Activated CD4-positive, alpha-beta T cell treated with anti-CD3 and anti-CD28 coated beads for 1 hour (primary cell): ENCODE data around the gene DNAH17.

Experiments used
- DNase-seq: peaks from one replicate; pipeline ENCODE4 v3.0.0-alpha.2; 2020

Gene DNAH17

DNA sequence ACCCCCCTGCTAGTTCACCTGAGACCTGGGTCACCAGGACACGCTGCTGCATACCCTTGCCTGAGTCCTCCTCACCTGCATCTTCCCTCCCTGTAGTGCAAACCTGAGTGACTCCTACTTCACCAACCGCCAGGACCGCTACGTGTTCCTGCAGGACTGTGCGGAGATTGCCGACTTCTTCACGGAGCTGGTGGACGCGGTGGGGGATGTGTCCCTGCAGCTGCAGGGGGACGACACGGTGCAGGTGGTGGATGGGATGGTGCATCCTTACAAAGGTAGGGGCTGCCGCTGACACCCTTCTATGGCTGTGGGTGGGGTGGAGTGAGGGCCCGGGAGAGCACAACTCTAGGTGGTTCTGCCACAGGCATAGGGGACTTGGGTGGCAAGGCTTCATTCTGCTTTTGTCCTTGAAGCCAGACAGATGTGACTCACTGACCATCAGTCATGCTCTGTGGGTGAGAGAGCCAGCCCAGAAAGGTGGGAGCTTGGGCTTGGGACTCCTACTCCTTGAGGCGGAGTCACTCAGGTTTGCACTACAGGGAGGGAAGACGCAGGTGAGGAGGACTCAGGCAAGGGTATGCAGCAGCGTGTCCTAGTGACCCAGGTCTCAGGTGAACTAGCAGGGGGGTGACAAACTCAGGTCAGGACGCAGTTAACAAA is 176.5 kb downstream of the DNAH17 start:
- no peak for DNase-seq

DNA sequence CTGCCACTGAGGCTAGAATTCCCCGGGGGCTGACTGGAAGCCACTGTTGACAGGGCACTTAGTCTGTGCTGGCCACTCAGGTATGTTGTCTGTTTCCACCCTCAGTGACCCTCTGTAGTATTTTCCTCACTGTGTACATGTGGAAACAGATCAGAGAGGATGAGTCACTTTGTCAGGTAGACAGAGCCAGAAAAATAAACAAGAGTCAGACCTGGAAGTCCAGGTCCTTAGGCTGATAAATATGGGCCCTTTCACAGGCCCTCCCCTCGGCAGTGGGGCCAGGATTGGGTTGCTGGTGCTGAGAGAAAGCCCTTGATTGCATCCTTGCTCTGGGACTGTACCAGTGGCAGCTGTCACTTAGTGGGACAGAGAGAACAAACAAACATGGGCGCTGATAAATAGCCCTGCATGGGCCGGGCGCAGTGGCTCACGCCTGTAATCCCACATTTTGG is 177.5 kb downstream of the DNAH17 start:
- DNase-seq = no peak

DNA sequence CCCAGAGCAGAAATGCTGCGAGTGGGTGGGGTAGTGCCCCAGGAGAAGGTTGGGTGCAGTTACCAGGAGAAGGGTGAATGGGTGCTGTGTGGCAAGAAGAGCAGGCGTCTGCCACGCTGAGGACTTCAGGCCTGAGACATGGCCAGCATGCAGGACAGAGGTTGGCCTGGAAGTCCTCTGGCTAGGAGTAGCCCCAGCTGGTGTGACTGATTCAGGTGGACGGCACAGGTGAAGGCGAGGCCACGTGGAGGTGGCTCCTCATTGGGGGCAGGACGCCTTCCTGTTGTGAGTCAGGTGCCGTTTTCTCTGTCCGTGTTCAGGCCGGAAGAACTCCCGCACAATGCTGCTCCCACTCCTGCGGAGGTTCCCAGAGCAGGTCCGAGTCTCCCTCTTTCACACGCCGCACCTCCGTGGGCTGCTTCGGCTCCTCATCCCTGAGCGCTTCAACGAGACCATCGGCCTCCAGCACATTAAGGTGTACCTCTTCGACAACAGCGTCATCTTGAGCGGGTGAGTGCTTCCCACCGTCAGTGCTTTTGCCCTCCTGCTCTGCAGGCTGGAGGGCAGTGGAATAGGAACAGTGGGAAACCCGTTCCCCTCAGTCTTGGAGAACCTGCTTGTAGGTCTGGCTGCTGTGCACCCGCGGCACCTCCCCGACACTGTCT is 178.0 kb downstream of the DNAH17 start:
- DNase-seq = no peak

DNA sequence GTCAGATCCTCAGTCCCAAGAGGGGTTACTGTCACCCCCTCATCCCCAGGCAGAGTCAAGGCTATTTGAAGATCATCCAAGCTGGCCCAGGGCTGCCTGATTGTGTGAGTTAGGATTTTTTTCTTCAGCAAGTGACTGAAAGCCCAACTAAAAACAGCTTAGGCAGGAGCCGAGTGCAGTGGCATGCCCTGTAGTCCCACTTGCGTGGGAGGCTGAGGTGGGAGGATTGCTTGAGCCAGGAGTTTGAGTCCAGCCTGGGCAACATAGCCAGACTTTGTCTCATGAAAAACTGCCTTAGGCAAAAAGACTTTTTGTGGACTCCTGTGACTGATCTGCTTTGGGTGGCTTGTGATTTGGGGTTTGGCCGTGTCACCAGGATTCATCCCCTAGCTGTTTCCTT is 178.8 kb downstream of the DNAH17 start:
- no peak for DNase-seq

DNA sequence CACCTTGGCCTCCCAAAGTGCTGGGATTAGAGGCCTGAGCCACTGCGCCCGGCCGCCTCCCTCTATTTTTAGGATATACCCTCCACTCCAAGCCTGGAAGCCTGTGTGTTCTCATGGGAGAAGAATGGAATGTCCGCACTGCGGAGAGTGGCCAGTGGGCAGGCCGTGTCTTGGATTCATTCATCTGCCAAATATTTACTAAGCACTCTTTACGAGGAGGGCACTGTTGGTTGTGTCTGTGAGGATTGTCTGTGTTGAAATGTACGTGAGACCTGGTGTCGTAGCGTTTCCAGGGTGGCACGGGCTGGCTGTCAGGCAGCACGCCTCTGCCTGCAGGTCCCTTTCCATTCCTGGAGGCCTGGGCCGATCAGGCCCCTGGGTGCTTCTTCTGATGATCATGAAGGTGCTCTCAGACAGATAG is 179.5 kb downstream of the DNAH17 start:
- no peak for DNase-seq

DNA sequence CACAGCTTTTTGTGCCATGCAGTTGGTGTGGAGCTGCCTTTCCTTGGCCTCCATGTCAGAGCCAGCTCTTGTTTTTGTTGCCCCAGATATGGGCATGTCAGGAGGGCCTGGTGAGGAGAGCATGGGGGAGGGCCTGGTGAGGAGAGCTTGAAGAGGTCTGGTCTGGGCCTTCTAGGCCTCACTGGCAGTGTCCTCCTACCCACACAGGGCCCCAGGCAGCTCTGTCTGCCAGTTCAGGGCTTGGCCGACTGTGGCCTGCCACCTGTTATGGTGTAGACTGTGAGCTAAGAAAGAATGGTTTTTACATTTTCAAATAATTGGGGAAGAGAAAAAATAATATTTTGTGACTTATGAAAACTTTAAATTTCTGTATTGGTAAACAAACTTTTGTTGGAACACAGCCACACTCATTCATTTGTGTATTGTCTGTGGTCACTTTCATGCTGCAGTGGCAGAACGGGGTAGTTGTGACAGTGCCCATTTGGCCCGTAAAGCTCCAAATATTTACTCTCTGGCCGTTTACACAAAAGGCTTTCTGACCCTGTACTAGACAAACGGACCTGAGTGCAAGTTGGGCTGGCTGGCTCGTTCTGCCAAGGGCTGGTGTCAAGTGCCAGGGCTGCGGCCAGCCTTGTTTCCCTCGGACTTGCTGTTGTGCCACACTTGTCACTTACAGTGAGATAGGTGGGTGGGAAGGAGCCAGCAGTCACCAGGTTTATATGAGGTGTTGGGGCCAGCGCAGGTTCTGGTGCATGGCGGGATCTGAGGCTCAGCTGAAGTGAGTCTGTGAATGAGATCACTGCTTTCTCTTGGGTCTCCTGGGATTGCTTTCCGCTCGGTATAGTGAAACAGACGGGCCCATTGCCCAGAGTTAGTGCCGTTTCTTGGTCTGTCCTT is 180.5 kb downstream of the DNAH17 start:
- DNase-seq = no peak

DNA sequence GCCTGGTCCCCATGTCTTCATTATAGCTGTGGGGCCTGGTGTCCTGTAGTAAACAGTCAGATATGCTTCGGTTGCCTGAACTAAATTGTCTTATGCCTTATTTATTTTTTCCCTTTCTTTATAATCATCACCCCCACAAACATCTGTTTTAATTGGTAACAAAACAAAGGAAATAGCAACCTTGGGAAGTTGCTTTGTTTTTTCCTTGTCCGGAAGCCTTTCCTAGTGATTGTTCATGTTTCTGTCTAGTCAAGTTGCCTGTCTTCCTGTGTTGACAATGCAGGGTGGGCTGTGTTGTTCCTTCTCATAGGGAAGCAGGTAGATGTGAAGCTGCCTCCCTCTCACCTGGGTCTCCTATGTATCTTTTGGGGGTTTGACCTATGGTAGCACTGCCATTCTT is 182.0 kb downstream of the DNAH17 start:
- DNase-seq = no peak

DNA sequence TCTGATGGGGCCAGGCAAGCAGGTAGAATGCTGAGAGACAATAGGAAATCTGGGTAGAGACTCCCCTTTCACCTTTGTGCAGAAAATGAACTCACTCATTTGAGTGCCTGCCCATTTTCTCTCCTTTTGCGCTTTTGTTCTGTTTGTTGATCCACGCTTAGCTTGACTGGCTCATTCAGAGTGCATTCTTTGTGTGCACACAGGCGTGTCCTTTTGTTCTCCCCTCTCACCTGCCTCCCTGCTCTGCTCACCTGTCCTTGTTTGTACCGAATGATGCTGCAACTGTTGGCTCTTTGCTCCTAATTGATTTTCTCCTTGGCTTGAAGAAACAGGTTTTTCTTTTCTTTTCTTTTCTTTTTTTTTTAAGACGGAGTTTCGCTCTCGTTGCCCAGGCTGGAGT is 183.0 kb downstream of the DNAH17 start:
- DNase-seq = no peak

DNA sequence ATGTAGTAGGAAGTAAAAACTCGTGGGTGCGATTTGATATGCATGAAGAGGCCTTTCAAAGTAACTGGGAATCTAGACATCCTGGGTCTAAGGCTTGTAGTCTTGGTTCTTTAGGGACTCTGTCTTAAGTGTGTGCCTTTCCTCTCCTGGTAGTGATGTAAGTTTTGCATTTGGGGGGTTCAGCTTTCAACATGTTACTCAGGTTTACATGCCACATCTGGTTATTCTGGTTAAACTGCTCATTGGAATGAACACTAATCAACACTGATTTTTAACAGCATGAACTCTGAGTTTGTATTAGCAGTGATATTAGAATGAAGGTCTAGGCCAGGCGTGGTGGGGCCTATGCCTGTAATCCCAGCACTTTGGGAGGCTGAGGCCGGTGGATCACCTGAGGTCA is 183.6 kb downstream of the DNAH17 start:
- DNase-seq = no peak

DNA sequence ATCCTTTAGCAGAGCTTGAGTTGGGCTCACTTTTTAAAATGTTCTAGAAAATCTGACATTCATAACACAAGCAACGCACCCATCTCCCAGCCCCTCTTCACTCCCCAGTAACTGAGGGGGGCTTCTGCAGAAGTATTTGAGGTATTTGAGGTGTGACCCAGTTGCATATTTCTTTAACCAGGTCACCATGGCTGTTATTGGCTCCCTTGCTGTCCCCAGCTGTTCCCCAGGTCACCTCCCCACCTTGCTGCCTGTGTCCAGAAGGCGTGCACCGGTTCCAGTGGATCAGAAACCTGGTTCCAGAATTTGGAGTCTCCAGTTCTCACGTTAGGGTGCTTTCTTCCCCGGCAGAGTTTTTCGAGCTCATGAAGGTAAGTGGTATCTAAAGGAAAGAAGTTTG is 184.9 kb downstream of the DNAH17 start:
- DNase-seq = no peak

DNA sequence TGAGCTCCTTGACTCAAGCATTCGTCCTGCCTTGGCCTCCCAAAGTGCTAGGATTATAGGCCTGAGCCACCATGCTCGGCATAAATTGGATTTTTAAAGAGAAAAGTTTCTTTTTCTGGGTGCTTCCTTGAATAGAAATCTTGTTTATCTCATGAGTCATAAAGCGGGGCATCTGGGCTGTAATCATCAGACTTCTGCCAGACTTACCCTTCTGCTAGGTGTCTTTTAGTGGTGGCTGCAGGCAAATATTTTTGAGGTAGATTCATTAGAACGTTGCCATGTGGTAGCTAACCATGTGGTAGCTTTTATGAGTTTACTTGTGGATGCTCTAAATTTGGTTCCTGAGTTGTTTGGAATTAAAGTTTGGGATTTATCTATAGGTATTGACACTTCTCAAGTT is 185.4 kb downstream of the DNAH17 start:
- DNase-seq = no peak

DNA sequence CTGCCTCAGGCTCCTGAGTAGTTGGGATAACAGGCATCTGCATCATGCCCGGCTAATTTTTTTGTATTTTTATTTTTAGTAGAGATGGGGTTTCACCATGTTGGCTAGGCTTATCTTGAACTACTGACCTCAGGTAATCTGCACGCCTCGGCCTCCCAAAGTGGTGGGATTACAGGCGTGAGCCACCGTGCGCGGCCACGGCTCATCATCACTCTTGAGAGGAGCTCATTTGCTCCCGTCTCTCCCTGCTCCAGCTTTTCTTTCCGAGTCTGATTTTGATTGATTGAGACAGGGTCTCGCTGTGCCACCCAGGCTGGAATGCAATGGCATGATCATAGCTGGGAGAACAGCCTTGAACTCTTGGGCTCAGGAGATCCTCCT is 186.2 kb downstream of the DNAH17 start:
- DNase-seq = no peak

DNA sequence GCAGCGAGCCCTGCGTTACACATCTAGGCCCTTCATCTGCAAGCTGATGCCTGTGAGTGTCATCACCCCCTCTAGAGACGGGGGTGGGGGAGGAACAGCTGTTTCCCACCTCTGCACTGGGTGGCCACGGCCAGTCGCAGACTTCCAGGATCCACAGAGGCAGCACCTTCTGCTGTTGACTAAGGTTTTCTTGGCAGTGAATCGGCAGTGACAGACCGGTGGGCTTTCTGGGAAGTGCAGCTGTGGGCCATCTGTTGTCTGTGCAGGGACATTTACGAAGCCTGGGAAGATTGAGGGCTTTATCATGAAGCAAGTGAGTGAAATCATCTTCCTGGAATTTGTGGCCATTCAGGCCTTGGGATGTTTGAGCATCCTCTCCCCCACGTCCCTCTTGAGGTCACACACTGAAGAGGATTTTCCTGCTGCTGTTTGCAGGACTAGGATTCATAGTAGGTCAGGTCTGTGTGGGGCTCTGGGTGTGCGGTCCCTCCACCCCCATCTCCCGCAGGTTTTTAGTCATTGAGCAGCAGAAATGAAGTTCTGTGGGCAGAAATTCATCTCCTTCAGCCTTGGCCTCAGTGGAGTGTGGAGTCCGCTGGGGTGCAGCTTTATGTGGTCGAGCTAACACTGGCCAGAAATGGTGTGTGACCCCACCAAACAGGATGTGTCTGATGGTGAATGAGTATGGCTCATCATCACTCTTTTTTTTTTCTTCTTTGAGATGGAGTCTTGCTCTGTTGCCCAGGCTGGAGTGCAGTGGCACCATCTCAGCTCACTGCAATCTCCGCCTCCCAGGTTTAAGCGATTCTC is 186.8 kb downstream of the DNAH17 start:
- no peak for DNase-seq

DNA sequence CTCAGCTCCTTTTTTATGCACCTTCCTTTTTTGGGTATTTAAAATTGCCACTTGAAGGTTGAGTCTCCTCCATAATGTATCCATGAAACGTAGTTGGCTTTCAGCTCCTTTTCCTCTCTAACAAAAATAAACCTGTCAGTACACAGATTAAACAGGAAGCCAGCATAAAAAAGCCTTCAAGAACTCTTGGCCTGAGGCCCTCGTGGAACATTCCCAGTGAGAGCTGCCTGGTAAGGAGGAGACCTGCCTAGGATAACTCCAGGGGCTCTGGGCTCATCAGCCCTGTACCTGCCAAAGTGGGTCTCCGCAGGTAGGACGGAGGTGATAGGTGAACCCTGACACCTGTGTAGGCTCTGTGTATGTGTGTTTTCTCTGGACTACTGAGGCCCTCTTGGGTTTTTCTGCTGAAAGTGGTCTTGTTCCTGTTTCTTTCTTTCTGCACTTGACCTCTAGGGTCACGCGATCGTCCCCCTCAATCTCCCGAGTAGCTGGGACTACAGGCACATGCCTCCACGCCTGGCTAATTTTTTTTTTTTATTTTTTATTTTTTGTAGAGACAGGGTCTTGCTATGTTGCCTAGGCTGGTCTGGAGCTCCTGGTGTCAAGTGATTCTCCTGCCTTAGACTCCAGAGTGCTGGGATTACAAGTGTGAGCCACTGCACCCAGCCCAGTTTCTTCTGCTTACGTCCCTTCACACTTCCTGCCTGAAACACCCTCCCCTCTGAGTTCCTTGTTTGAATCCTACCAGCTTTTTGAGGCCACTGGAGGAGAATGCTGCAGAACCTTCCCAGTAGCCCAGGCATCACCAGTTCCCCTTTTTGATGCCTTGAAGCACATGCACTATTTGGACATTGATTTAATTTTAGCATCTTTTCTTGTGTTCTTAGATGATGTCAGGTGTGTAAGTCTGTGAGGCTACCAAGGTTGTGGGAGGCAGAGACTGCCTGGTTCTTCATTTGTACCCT is 188.9 kb downstream of the DNAH17 start:
- no peak for DNase-seq

DNA sequence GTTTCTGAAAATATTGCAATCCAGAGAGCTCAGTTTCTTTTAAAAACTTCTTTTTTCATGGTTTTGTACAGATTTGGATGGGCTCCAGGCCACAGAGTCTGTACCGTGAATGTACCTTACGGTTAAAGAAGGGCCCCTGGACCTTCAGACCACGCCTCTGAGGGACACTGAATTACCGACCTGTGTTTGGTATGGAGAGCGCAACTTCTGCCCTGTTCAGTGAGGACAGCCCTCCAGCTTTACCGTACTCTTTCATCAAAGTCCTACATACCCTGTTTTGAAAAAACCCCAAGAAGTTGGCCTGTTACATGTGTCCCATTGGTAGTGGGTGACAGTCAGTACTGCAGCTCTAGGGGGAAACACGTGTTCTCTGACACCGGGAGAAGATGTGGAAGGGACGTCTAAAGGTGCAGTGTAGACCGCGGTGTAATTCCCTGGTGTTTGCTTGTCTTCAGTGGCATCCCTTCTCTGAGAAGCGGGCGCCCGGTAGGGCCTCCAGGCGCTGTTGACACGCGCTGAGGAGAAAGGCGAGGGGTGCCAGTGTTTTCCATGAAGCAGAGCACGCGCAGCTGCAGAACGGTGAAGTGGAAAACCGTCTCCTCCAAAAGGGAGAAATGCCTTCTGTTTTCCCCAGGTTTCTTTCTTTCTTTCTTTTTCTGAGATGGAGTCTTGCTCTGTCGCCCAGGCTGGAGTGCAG is 192.6 kb downstream of the DNAH17 start:
- no peak for DNase-seq

DNA sequence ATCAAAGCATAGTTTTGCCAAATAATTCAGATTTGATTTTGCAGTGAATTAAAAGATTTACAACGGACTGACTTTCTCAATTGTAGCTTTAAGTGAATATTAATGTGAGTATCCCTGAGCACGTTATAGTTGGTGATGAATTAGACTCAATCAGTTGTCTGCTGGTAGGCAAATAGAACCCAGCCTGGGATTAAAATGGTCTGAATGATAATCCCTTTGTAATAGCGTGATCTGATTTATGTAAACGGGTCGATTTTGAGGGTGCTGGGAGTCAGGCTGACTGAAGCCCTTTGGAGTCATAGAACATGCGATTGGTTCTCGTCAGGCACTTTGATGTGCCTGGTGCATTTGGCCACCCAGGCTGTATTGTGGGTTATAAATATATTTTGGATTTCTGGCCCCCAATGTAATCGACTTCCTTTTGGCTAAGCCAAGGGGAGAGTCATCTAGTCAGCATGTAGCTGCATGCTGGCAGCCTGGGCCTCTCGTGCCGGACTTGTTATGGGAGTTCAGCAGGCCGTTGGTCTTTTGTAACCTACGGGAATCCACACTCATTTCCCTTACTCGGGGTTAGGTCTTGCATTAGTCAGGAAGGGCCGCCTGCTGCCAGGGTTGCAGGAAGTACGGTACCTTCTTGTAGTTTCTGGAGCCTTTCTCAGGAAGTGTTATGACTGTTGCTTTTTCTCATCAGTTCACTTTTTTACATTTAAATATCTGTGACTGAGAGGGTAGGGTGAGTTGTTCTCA is 193.3 kb downstream of the DNAH17 start:
- no peak for DNase-seq

DNA sequence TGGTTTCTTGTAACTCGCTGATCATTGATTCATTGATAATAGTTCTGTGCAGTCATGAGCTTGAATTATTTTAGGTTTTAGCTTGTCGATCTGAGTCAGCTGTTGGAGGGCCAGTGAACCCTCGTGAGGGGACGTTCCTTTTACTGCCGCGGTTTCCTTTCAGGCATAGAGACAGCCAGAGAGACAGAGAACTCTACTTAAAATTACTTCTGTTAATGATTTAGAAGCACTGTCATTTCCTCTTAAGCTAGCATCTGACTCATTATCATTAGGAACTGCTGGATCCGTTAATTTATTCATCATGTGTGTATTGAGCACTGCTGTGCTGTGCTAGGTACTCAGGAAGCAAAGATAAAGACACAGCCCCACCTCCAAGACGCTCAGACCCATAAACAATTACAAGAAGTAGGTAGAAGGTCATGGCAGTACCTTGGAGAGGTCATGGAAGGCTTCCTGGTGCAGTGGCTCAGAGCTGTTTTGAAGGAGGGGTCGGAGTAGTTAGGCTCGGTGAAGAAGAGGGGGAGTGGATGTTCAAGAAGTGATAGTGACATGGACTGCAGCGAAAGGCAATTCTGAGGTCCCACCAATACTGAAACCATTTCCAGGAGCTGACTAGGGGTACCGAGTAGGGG is 195.5 kb downstream of the DNAH17 start:
- DNase-seq = no peak

DNA sequence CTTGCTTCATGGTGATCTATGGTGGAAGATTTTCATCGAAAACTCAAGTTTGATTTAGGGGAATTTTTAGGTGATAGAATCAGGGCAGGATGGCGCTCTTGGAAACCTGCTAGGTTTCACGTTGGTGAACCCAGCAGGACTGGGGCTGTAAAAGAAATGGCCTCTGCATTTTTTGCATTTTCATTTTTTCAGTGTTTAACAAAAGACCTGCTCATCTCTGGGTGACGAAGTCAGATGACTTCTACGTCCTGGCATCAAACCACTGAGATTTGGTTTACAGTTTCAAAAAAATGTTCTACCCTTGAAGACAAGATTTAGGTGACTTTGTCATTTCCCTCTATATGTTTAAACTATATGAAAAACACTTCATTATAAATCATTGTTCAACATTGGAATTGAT is 196.8 kb downstream of the DNAH17 start:
- DNase-seq = no peak

DNA sequence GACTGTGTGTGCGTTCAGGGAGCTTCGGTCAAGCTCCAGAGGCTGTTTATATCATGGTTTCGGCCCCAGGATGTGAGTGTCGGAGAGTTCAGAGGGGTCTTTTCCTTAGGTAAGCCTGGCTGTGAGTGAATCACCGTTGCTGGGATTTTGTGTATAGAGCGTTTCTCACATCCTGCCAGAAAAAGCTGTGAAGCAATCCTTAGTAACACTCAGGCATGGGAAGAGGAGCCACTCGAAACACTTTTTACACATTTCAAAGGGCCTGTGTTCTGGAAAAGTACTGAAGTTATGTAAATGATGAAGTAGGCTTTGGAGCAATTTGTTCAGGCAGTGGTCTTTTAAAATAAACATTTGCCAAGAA is 198.1 kb downstream of the DNAH17 start:
- no peak for DNase-seq
